SK-N-SH (cell line): ENCODE results near the gene CNTNAP5. TPM values are rescaled to one million over a fixed set of nuclear protein-coding genes. Genes with fewer than 3 reads are reported as not detected.

Source experiments
- CTCF ChIA-PET: fragments of 300-600, 350-600 bp; formaldehyde crosslinking; extraction: SDS; loops from one replicate; lab custom pipeline; 2021; lab: Yijun Ruan, JAX
- POLR2A ChIA-PET: fragments of 350-600 bp; sonication (Branson Sonifier 250); formaldehyde crosslinking; extraction: SDS; loops from one replicate; lab custom pipeline; 2020; ENCODE audit warnings: antibody characterized with exemption, inconsistent platforms; lab: Yijun Ruan, JAX
- DNase-seq: peaks from one replicate; pipeline ENCODE4 v3.0.0; 2012
- H2AFZ ChIP-seq: fragments of 200-600 bp; sonication (generic); 2 replicates; pipeline ENCODE4 v1.8.1; 2016; ENCODE audit warnings: antibody characterized with exemption, mild to moderate bottlenecking, low read depth
- H3F3A ChIP-seq: fragments of 200-600 bp; sonication (generic); replicated peaks from 2 replicates; pipeline ENCODE3; 2016; ENCODE audit warnings: antibody characterized with exemption, mild to moderate bottlenecking; ENCODE audit not compliant: insufficient read depth
- H3K27ac ChIP-seq, 2 experiments: fragments of 200-500 bp in 1 of 2; fragments of 200-600 bp in 1 of 2; sonication (Bioruptor generic) in 1 of 2; sonication (generic), shearing (Covaris generic) in 1 of 2; 2 replicates each; pipeline versions ENCODE4 v1.5.1 to v1.6.1; 2014 to 2016; ENCODE audit warnings: low read depth in 2 of 2, inconsistent platforms in 1 of 2, low read length in 1 of 2, mild to moderate bottlenecking in 1 of 2, mixed read lengths in 1 of 2
- H3K27me3 ChIP-seq: fragments of 200-600 bp; sonication (generic), shearing (Covaris generic); 2 replicates; pipeline ENCODE4 v1.6.1; 2016; ENCODE audit warnings: mixed run types; ENCODE audit not compliant: insufficient read depth
- H3K36me3 ChIP-seq, 2 experiments: fragments of 200-500 bp in 1 of 2; fragments of 200-600 bp in 1 of 2; sonication (Bioruptor generic) in 1 of 2; sonication (generic) in 1 of 2; replicated peaks in 1 of 2; 2 replicates each; pipeline versions ENCODE3 to v1.5.1; 2014 to 2016; ENCODE audit warnings: low read length in 1 of 2, mild to moderate bottlenecking in 1 of 2; ENCODE audit not compliant: insufficient read depth in 2 of 2, control insufficient read depth in 1 of 2
- H3K4me1 ChIP-seq, 2 experiments: fragments of 200-500 bp in 1 of 2; fragments of 200-600 bp in 1 of 2; sonication (Bioruptor generic) in 1 of 2; sonication (generic), shearing (Covaris generic) in 1 of 2; 2 replicates each; pipeline versions ENCODE4 v1.5.1 to v1.6.1; 2014 to 2016; ENCODE audit warnings: low read depth in 1 of 2, low read length in 1 of 2, mixed run types in 1 of 2; ENCODE audit not compliant: insufficient read depth in 2 of 2, control insufficient read depth in 1 of 2
- H3K4me2 ChIP-seq: fragments of 200-600 bp; sonication (generic), shearing (Covaris generic); 2 replicates; pipeline ENCODE4 v1.6.1; 2017; ENCODE audit warnings: mixed run types
- H3K4me3 ChIP-seq, 2 experiments: fragments of 200-500 bp in 1 of 2; fragments of 200-600 bp in 1 of 2; sonication (Bioruptor generic) in 1 of 2; sonication (generic), shearing (Covaris generic) in 1 of 2; 2 replicates each; pipeline versions ENCODE4 v1.5.1 to v1.8.1; 2014 to 2016; ENCODE audit warnings: low read depth in 2 of 2, inconsistent platforms in 1 of 2, low read length in 1 of 2, mild to moderate bottlenecking in 1 of 2, mixed read lengths in 1 of 2, moderate library complexity in 1 of 2
- H3K79me2 ChIP-seq: fragments of 200-600 bp; sonication (generic); 2 replicates; pipeline ENCODE4 v1.8.1; 2017; ENCODE audit warnings: mild to moderate bottlenecking; ENCODE audit not compliant: insufficient read depth
- H3K9ac ChIP-seq: fragments of 200-600 bp; sonication (generic); 2 replicates; pipeline ENCODE4 v1.6.1; 2017; ENCODE audit warnings: mixed run types
- H3K9me2 ChIP-seq: fragments of 200-600 bp; sonication (generic); 2 replicates; pipeline ENCODE4 v1.6.1; 2017; ENCODE audit warnings: mixed run types
- H3K9me3 ChIP-seq: fragments of 200-600 bp; sonication (generic); 2 replicates; pipeline ENCODE4 v1.6.1; 2017; ENCODE audit warnings: mixed run types, mild to moderate bottlenecking, moderate library complexity
- H4K20me1 ChIP-seq: fragments of 200-600 bp; sonication (generic); 2 replicates; pipeline ENCODE4 v1.6.1; 2017; ENCODE audit warnings: mild to moderate bottlenecking, mixed run types; ENCODE audit not compliant: insufficient read depth
- EZH2phosphoT487 ChIP-seq: fragments of 200-600 bp; sonication (generic); IDR thresholded peaks from 2 replicates; pipeline ENCODE4 v1.6.1; 2017; ENCODE audit warnings: low read depth, mixed run types, mild to moderate bottlenecking, antibody characterized with exemption, moderate library complexity, borderline replicate concordance
- FOSL2 ChIP-seq: IDR thresholded peaks from 2 replicates; pipeline ENCODE4 v1.4.0; 2012; ENCODE audit warnings: low read depth, mild to moderate bottlenecking, moderate library complexity, borderline replicate concordance
- FOXJ3 ChIP-seq: sonication (generic); formaldehyde crosslinking; IDR thresholded peaks from 2 replicates; pipeline ENCODE4 v1.5.1; 2020; ENCODE audit warnings: mild to moderate bottlenecking, missing genetic modification reagents
- FOXM1 ChIP-seq: IDR thresholded peaks from 2 replicates; pipeline ENCODE4 v1.4.0; 2012; ENCODE audit warnings: low read depth, mild to moderate bottlenecking
- GABPA ChIP-seq: IDR thresholded peaks from 2 replicates; pipeline ENCODE4 v1.4.0; 2012; ENCODE audit warnings: low read depth, mild to moderate bottlenecking
- MXI1 ChIP-seq: IDR thresholded peaks from 2 replicates; pipeline ENCODE4 v1.6.1; 2012; ENCODE audit warnings: mild to moderate bottlenecking, low read depth, low read length, improper control_type of control experiment
- NRF1 ChIP-seq: IDR thresholded peaks from 2 replicates; pipeline ENCODE4 v1.6.1; 2012; ENCODE audit warnings: low read depth, mild to moderate bottlenecking, low read length
- POLR2AphosphoS5 ChIP-seq: IDR thresholded peaks from 2 replicates; pipeline ENCODE4 v1.6.1; 2012; ENCODE audit warnings: low read depth, low read length
- SIN3A ChIP-seq: IDR thresholded peaks from 2 replicates; pipeline ENCODE4 v1.6.1; 2012; ENCODE audit warnings: low read depth, mild to moderate bottlenecking, low read length, moderate library complexity, borderline replicate concordance
- SMC3 ChIP-seq: IDR thresholded peaks from 2 replicates; pipeline ENCODE4 v1.6.1; 2012; ENCODE audit warnings: low read depth, low read length, improper control_type of control experiment
- TCF12 ChIP-seq: IDR thresholded peaks from 2 replicates; pipeline ENCODE4 v1.4.0; 2012
- TEAD4 ChIP-seq: IDR thresholded peaks from 2 replicates; pipeline ENCODE4 v1.4.0; 2012; ENCODE audit warnings: mild to moderate bottlenecking, borderline replicate concordance; ENCODE audit not compliant: insufficient read depth
- YY1 ChIP-seq: IDR thresholded peaks from 2 replicates; pipeline ENCODE4 v1.4.0; 2012; ENCODE audit warnings: low read depth, mild to moderate bottlenecking
- polyA plus RNA-seq, 3 experiments: library from polyadenylated mRNA; depleted of rRNA; stranded (reverse); fragments of >200 nt; gene quantifications; 2 replicates each; pipeline ENCODE4 v1.2.3, GENCODE V29; 2012
- TF ChIP-seq, protein P1 (sequence below): IDR thresholded peaks from 2 replicates; pipeline ENCODE4 v1.6.1; 2012; ENCODE audit warnings: mild to moderate bottlenecking, low read depth, low read length, moderate library complexity
- TF ChIP-seq, protein P2 (sequence below): fragments of 200-600 bp; sonication (generic); IDR thresholded peaks from 2 replicates; pipeline ENCODE4 v1.6.1; 2017; ENCODE audit warnings: antibody characterized with exemption, mild to moderate bottlenecking, moderate library complexity
- TF ChIP-seq, protein P3 (sequence below): IDR thresholded peaks from 2 replicates; pipeline ENCODE4; 2012
- TF ChIP-seq, protein P4 (sequence below): fragments of 150-350 bp; IDR thresholded peaks from 2 replicates; pipeline ENCODE4 v1.6.1; 2017; ENCODE audit warnings: antibody characterized with exemption, low read length, low read depth, borderline replicate concordance
- TF ChIP-seq, protein P5 (sequence below): IDR thresholded peaks from 2 replicates; pipeline ENCODE4 v1.4.0; 2012; ENCODE audit warnings: low read depth

The CNTNAP5 gene
- polyA plus RNA-seq, 1 of the 3 experiments (the other 2 are of a cell fraction) = 0.08 TPM

DNA sequence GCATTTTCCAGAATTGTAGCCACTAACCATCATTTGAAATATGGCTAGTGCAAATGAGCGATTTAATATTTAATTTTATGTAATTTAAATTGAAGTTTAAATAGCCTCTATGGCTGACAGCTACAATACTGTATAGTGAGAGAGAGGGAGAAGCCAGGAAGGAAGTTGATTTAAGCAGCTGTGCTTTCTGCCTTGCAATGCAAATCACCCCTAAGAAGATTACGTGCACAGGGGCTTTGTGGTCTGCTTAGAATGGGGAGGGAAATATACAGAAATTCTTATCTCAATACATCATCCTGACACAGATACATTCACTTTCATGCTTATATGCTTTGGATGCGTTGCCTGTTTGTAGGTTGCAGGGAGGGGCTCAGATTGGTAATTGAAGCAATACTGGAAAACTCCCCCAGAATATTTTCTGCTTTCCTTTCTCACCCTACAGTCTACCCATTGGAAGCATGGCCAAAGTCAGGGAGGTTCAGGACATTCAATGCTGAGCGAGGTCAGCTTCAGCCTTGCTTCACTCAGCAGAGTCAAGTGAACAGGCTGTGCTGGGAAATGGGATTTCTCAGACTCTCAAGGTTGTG is 674.0 kb downstream of the CNTNAP5 start (continued):
- TF ChIP-seq, protein P1, sequence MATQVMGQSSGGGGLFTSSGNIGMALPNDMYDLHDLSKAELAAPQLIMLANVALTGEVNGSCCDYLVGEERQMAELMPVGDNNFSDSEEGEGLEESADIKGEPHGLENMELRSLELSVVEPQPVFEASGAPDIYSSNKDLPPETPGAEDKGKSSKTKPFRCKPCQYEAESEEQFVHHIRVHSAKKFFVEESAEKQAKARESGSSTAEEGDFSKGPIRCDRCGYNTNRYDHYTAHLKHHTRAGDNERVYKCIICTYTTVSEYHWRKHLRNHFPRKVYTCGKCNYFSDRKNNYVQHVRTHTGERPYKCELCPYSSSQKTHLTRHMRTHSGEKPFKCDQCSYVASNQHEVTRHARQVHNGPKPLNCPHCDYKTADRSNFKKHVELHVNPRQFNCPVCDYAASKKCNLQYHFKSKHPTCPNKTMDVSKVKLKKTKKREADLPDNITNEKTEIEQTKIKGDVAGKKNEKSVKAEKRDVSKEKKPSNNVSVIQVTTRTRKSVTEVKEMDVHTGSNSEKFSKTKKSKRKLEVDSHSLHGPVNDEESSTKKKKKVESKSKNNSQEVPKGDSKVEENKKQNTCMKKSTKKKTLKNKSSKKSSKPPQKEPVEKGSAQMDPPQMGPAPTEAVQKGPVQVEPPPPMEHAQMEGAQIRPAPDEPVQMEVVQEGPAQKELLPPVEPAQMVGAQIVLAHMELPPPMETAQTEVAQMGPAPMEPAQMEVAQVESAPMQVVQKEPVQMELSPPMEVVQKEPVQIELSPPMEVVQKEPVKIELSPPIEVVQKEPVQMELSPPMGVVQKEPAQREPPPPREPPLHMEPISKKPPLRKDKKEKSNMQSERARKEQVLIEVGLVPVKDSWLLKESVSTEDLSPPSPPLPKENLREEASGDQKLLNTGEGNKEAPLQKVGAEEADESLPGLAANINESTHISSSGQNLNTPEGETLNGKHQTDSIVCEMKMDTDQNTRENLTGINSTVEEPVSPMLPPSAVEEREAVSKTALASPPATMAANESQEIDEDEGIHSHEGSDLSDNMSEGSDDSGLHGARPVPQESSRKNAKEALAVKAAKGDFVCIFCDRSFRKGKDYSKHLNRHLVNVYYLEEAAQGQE = no peak
- no peak for TF ChIP-seq TEAD4

DNA sequence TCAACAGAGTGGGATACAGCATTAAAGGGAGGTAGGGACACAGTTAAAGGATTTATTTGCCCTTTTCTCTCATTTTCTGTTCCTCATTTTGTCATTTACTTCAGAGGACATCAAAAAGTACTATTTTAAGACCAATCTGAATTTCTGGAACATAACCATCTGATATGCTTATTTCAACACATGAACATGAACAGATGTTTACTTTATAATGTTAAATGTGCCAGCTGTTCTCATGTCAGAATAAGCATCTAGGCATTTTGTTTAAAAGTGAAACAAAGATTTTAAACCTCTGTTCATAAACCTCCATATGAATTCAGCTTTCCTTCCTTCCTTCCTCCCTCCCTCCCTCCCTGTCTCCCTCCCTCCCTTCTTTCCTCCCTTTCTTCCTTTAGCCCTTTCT is 677.7 kb downstream of the CNTNAP5 start:
- TF ChIP-seq EZH2phosphoT487 = no peak
- no peak for TF ChIP-seq FOXJ3
- TF ChIP-seq TEAD4 = no peak
- TF ChIP-seq POLR2AphosphoS5 = no peak
- TF ChIP-seq, protein P2, sequence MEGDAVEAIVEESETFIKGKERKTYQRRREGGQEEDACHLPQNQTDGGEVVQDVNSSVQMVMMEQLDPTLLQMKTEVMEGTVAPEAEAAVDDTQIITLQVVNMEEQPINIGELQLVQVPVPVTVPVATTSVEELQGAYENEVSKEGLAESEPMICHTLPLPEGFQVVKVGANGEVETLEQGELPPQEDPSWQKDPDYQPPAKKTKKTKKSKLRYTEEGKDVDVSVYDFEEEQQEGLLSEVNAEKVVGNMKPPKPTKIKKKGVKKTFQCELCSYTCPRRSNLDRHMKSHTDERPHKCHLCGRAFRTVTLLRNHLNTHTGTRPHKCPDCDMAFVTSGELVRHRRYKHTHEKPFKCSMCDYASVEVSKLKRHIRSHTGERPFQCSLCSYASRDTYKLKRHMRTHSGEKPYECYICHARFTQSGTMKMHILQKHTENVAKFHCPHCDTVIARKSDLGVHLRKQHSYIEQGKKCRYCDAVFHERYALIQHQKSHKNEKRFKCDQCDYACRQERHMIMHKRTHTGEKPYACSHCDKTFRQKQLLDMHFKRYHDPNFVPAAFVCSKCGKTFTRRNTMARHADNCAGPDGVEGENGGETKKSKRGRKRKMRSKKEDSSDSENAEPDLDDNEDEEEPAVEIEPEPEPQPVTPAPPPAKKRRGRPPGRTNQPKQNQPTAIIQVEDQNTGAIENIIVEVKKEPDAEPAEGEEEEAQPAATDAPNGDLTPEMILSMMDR = no peak
- TF ChIP-seq, protein P3, sequence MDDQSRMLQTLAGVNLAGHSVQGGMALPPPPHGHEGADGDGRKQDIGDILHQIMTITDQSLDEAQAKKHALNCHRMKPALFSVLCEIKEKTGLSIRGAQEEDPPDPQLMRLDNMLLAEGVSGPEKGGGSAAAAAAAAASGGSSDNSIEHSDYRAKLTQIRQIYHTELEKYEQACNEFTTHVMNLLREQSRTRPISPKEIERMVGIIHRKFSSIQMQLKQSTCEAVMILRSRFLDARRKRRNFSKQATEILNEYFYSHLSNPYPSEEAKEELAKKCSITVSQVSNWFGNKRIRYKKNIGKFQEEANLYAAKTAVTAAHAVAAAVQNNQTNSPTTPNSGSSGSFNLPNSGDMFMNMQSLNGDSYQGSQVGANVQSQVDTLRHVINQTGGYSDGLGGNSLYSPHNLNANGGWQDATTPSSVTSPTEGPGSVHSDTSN = no peak
- TF ChIP-seq MXI1 = no peak
- no peak for TF ChIP-seq GABPA
- no peak for TF ChIP-seq NRF1
- no peak for TF ChIP-seq TCF12
- TF ChIP-seq SIN3A = no peak
- TF ChIP-seq YY1 = no peak
- no peak for TF ChIP-seq FOXM1
- no peak for TF ChIP-seq FOSL2
- TF ChIP-seq, protein P4, sequence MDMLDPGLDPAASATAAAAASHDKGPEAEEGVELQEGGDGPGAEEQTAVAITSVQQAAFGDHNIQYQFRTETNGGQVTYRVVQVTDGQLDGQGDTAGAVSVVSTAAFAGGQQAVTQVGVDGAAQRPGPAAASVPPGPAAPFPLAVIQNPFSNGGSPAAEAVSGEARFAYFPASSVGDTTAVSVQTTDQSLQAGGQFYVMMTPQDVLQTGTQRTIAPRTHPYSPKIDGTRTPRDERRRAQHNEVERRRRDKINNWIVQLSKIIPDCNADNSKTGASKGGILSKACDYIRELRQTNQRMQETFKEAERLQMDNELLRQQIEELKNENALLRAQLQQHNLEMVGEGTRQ = no peak
- no peak for TF ChIP-seq SMC3
- TF ChIP-seq, protein P5, sequence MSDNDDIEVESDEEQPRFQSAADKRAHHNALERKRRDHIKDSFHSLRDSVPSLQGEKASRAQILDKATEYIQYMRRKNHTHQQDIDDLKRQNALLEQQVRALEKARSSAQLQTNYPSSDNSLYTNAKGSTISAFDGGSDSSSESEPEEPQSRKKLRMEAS = no peak
- POLR2A ChIA-PET = no interaction called here
- Histone ChIP-seq H3K9me2 (no peaks in the 10 kb centered on the region), H3K4me1 (no peaks in the 10 kb centered on the region), H4K20me1 (no peaks in the 10 kb centered on the region), H3K27me3 (no peaks in the 10 kb centered on the region), H3K9ac (no peak overlapping the region), H3K27ac (no peak overlapping the region), H3K9me3 (no peaks in the 10 kb centered on the region), H3K4me2 (no peak overlapping the region), H3K4me3 (no peak overlapping the region), H3F3A (no peaks in the 10 kb centered on the region), H3K36me3 (no peaks in the 10 kb centered on the region), H2AFZ (no peak overlapping the region), H3K79me2 (no peaks in the 10 kb centered on the region)
- DNase-seq = no peak
- CTCF ChIA-PET = no interaction called here
